OCI-LY1 (cell line): ENCODE data around the gene IRF5.
A peak's percentile ranks its signal among the peaks of the same experiment; 100 is the strongest.

Experiments used
- H2AFZ ChIP-seq: fragments of 200-600 bp; sonication (generic), shearing (Covaris generic); 2 replicates; pipeline ENCODE4 v1.6.0; 2014; ENCODE audit warnings: antibody characterized with exemption, mild to moderate bottlenecking, low read length
- H3F3A ChIP-seq: fragments of 200-600 bp; sonication (generic), shearing (Covaris generic); 2 replicates; pipeline ENCODE4 v1.6.0; 2014; ENCODE audit warnings: mild to moderate bottlenecking, antibody characterized with exemption, low read length, moderate library complexity; ENCODE audit not compliant: insufficient read depth
- H3K27ac ChIP-seq: fragments of 200-600 bp; sonication (generic); 2 replicates; pipeline ENCODE4 v1.5.1; 2014; ENCODE audit warnings: low read length, mixed run types, mild to moderate bottlenecking, low read depth; ENCODE audit not compliant: poor library complexity, severe bottlenecking
- H3K27me3 ChIP-seq: fragments of 200-600 bp; sonication (generic); 2 replicates; pipeline ENCODE4 v1.6.0; 2014; ENCODE audit warnings: antibody characterized with exemption, mild to moderate bottlenecking, low read length, moderate library complexity; ENCODE audit not compliant: insufficient read depth
- H3K36me3 ChIP-seq: fragments of 200-600 bp; sonication (generic); 2 replicates; pipeline ENCODE4 v1.6.1; 2014; ENCODE audit warnings: mild to moderate bottlenecking, antibody characterized with exemption, low read length, moderate library complexity, mixed read lengths; ENCODE audit not compliant: insufficient read depth
- H3K4me1 ChIP-seq: fragments of 200-600 bp; sonication (generic); 2 replicates; pipeline ENCODE4 v1.5.1; 2014; ENCODE audit warnings: mild to moderate bottlenecking, low read length, moderate library complexity; ENCODE audit not compliant: insufficient read depth, severe bottlenecking
- H3K4me2 ChIP-seq: fragments of 200-600 bp; sonication (generic), shearing (Covaris generic); 2 replicates; pipeline ENCODE4 v1.6.1; 2014; ENCODE audit warnings: low read length
- H3K4me3 ChIP-seq: fragments of 200-600 bp; sonication (generic); 2 replicates; pipeline ENCODE4 v1.5.1; 2014; ENCODE audit warnings: low read length, low read depth, mild to moderate bottlenecking, mixed read lengths; ENCODE audit not compliant: poor library complexity, severe bottlenecking
- H3K79me2 ChIP-seq: fragments of 200-600 bp; shearing (Covaris generic); 2 replicates; pipeline ENCODE4 v1.6.1; 2016; ENCODE audit warnings: mixed run types, low read length, mixed read lengths; ENCODE audit not compliant: insufficient read depth
- H3K9ac ChIP-seq: fragments of 200-600 bp; sonication (generic), shearing (Covaris generic); 2 replicates; pipeline ENCODE4 v1.6.1; 2014; ENCODE audit warnings: mild to moderate bottlenecking, low read length, mixed read lengths
- H3K9me2 ChIP-seq: fragments of 200-600 bp; sonication (generic), shearing (Covaris generic); 2 replicates; pipeline ENCODE4 v1.6.1; 2014; ENCODE audit warnings: low read depth, mild to moderate bottlenecking, low read length, mixed read lengths
- H3K9me3 ChIP-seq: fragments of 200-600 bp; shearing (Covaris generic); 2 replicates; pipeline ENCODE4 v1.6.1; 2014; ENCODE audit warnings: low read length, mixed read lengths
- H4K20me1 ChIP-seq: fragments of 200-600 bp; sonication (generic), shearing (Covaris generic); 2 replicates; pipeline ENCODE4 v1.6.0; 2016; ENCODE audit warnings: mild to moderate bottlenecking, low read length; ENCODE audit not compliant: insufficient read depth
- EZH2 ChIP-seq: fragments of 200-600 bp; sonication (generic), shearing (Covaris generic); IDR thresholded peaks from 2 replicates; pipeline ENCODE4 v1.8.0; 2017; ENCODE audit warnings: borderline replicate concordance, mixed run types, mild to moderate bottlenecking, antibody characterized with exemption, low read length, moderate library complexity, mixed read lengths
- TF ChIP-seq, protein P1 (sequence below): fragments of 200-600 bp; sonication (generic), shearing (Covaris generic); IDR thresholded peaks from 2 replicates; pipeline ENCODE4 v1.5.1; 2017; ENCODE audit warnings: mild to moderate bottlenecking, antibody characterized with exemption, low read length, moderate library complexity, mixed read lengths

The IRF5 gene

DNA sequence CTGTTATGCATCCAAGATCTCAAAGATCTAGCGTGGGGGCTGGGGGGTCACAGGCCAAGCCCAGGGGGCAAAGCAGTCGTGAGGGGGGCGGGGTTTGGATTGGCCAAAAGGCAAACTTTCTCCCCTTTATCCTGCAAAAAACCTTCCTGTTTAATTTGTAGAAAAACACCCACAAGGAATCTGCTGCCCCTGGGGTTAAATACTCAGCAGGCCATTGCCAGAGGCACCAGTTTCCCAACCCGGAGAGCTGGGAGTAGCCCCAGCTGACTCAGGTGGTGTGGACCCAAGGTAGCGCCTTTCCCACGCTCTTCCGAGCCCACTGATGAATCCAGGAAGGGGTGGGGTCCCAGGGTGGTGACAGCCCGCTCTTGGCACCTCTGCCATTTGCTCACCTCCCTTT lies 48.6 kb upstream of the IRF5 start:
- TF ChIP-seq, protein P1, sequence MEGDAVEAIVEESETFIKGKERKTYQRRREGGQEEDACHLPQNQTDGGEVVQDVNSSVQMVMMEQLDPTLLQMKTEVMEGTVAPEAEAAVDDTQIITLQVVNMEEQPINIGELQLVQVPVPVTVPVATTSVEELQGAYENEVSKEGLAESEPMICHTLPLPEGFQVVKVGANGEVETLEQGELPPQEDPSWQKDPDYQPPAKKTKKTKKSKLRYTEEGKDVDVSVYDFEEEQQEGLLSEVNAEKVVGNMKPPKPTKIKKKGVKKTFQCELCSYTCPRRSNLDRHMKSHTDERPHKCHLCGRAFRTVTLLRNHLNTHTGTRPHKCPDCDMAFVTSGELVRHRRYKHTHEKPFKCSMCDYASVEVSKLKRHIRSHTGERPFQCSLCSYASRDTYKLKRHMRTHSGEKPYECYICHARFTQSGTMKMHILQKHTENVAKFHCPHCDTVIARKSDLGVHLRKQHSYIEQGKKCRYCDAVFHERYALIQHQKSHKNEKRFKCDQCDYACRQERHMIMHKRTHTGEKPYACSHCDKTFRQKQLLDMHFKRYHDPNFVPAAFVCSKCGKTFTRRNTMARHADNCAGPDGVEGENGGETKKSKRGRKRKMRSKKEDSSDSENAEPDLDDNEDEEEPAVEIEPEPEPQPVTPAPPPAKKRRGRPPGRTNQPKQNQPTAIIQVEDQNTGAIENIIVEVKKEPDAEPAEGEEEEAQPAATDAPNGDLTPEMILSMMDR, result no peak
- TF ChIP-seq EZH2, result no peak
- H3K4me2 ChIP-seq, result no peak overlapping the region
- no peak overlapping the region for H3K4me3 ChIP-seq
- H3K9me2 ChIP-seq, result no peaks in the 10 kb centered on the region
- H2AFZ ChIP-seq, result no peak overlapping the region
- no peaks in the 10 kb centered on the region for H4K20me1 ChIP-seq
- no peak overlapping the region for H3K27ac ChIP-seq
- no peaks in the 10 kb centered on the region for H3F3A ChIP-seq
- no peak overlapping the region for H3K9ac ChIP-seq
- H3K4me1 ChIP-seq, result peaks cover 14% of the 10 kb centered on the region
- H3K79me2 ChIP-seq, result no peaks in the 10 kb centered on the region
- no peaks in the 10 kb centered on the region for H3K9me3 ChIP-seq
- peaks cover 10% of the 10 kb centered on the region; the same call in 1 of the 2 replicates for H3K27me3 ChIP-seq
- no peaks in the 10 kb centered on the region for H3K36me3 ChIP-seq

GRCh38 chr7:128890306-128891109 lies 47.2 kb upstream of the IRF5 start:
- no peaks in the 10 kb centered on the region for H3F3A ChIP-seq
- H3K4me3 ChIP-seq, result peak overlapping the region; percentile 31
- no peak overlapping the region for H3K9ac ChIP-seq
- H3K9me3 ChIP-seq, result no peaks in the 10 kb centered on the region
- no peaks in the 10 kb centered on the region for H4K20me1 ChIP-seq
- no peak for TF ChIP-seq EZH2
- TF ChIP-seq, protein P1, result no peak
- no peak overlapping the region for H3K27ac ChIP-seq
- peaks cover 10% of the 10 kb centered on the region; the same call in 1 of the 2 replicates for H3K27me3 ChIP-seq
- peak overlapping the region; percentile 45 for H3K4me2 ChIP-seq
- H3K36me3 ChIP-seq, result no peaks in the 10 kb centered on the region
- H2AFZ ChIP-seq, result no peak overlapping the region
- no peaks in the 10 kb centered on the region for H3K9me2 ChIP-seq
- no peaks in the 10 kb centered on the region for H3K79me2 ChIP-seq
- H3K4me1 ChIP-seq, result peaks cover 11% of the 10 kb centered on the region

- Histone ChIP-seq H3K9me2 (no peaks in the 10 kb centered on the region), H3K9ac (no peak overlapping the region; the same call in 1 of the 2 replicates), H3K36me3 (no peaks in the 10 kb centered on the region), H4K20me1 (no peaks in the 10 kb centered on the region), H3K27me3 (peaks cover 10% of the 10 kb centered on the region; the same call in 1 of the 2 replicates), H2AFZ (no peak overlapping the region), H3K9me3 (no peaks in the 10 kb centered on the region), H3K27ac (no peak overlapping the region), H3K79me2 (no peaks in the 10 kb centered on the region), H3F3A (no peaks in the 10 kb centered on the region), H3K4me3 (peak overlapping the region; percentile 31), H3K4me1 (peaks cover 11% of the 10 kb centered on the region), H3K4me2 (peak overlapping the region; percentile 45)
- TF ChIP-seq EZH2, result no peak
- TF ChIP-seq, protein P1, result no peak
Observed at GRCh38 chr7:128891110-128891941, 46.4 kb upstream of the IRF5 start.
